ENCODE results near the gene FAM174C.

FAM174C gene

DNA sequence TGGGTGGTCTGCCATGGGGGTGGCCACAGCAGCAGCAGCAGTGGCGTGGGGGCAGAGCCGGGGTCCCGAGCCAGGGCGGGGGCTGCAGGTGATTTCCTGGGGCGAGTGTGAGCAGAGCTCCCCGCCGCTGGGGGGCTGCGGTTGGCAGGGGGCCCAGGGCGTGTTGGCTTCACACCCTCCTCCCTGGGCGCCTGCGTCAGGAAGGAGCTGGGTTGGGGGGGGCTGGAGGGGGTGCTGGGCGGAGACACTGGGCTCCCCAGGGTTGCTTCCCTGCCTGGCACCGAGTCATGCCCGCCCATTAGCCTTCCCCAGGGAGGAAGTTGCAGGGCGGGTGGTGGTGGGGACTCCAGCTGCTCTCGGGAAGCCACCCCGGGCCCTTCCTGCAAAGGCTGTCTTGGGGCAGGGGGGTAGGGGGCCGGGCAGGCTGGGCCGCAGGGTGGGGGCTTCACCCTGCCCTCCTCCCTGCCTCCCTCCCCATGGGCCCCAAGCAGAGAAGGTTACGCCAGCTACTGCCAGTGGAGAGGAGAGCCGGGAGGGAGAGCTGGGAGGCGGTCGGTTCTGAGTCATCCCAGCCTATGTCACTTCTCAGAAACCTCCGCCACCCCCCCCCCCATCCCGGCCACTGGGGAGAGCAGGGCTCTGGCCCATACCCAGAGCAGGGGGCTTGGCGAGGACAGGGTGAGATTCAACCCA is 22.4 kb upstream of the FAM174C start (continued):
- peak; percentile 80 for TF ChIP-seq KLF1 (tag by site-specific recombination; IDR thresholded peaks at IDR 0.05)
- peak; percentile 19; the same call in 1 of the 2 replicates for TF ChIP-seq ZBTB20 (tag by site-specific recombination; IDR thresholded peaks at IDR 0.05)
- TF ChIP-seq ZBTB21 (tag by site-specific recombination; IDR thresholded peaks at IDR 0.05) = peak; percentile 15; the same call in 1 of the 2 replicates
- TF ChIP-seq, protein P1, sequence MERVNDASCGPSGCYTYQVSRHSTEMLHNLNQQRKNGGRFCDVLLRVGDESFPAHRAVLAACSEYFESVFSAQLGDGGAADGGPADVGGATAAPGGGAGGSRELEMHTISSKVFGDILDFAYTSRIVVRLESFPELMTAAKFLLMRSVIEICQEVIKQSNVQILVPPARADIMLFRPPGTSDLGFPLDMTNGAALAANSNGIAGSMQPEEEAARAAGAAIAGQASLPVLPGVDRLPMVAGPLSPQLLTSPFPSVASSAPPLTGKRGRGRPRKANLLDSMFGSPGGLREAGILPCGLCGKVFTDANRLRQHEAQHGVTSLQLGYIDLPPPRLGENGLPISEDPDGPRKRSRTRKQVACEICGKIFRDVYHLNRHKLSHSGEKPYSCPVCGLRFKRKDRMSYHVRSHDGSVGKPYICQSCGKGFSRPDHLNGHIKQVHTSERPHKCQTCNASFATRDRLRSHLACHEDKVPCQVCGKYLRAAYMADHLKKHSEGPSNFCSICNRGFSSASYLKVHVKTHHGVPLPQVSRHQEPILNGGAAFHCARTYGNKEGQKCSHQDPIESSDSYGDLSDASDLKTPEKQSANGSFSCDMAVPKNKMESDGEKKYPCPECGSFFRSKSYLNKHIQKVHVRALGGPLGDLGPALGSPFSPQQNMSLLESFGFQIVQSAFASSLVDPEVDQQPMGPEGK (tag by site-specific recombination; IDR thresholded peaks at IDR 0.05) = peak; percentile 86
- no peak for TF ChIP-seq ZNF404 (tag by site-specific recombination; IDR thresholded peaks at IDR 0.05)
- TF ChIP-seq ZNF16 (tag by site-specific recombination; IDR thresholded peaks at IDR 0.05; ENCODE audit: low read depth) = no peak
- no peak for TF ChIP-seq ZBTB17 (tag by site-specific recombination; IDR thresholded peaks at IDR 0.05)
- TF ChIP-seq ZNF23 (tag by site-specific recombination; IDR thresholded peaks at IDR 0.05; ENCODE audit: borderline replicate concordance) = no peak
- TF ChIP-seq KLF8 (tag by site-specific recombination; IDR thresholded peaks at IDR 0.05) = peak; percentile 70
- no peak for TF ChIP-seq ZFP41 (tag by site-specific recombination; IDR thresholded peaks at IDR 0.05; ENCODE audit: borderline replicate concordance)
- TF ChIP-seq ZNF132 (tag by site-specific recombination; IDR thresholded peaks at IDR 0.05; ENCODE audit: borderline replicate concordance) = no peak
- TF ChIP-seq BCL11B (tag by site-specific recombination; IDR thresholded peaks at IDR 0.05; ENCODE audit: low read depth) = no peak
- TF ChIP-seq ZNF658 (tag by site-specific recombination; IDR thresholded peaks at IDR 0.05) = no peak
- TF ChIP-seq IKZF3 (tag by site-specific recombination; IDR thresholded peaks at IDR 0.05) = peak; percentile 73
- peak; percentile 39 for TF ChIP-seq ZNF660 (tag by site-specific recombination; IDR thresholded peaks at IDR 0.05)
- no peak for TF ChIP-seq ZNF248 (tag by site-specific recombination; IDR thresholded peaks at IDR 0.05)
- TF ChIP-seq, protein P2, sequence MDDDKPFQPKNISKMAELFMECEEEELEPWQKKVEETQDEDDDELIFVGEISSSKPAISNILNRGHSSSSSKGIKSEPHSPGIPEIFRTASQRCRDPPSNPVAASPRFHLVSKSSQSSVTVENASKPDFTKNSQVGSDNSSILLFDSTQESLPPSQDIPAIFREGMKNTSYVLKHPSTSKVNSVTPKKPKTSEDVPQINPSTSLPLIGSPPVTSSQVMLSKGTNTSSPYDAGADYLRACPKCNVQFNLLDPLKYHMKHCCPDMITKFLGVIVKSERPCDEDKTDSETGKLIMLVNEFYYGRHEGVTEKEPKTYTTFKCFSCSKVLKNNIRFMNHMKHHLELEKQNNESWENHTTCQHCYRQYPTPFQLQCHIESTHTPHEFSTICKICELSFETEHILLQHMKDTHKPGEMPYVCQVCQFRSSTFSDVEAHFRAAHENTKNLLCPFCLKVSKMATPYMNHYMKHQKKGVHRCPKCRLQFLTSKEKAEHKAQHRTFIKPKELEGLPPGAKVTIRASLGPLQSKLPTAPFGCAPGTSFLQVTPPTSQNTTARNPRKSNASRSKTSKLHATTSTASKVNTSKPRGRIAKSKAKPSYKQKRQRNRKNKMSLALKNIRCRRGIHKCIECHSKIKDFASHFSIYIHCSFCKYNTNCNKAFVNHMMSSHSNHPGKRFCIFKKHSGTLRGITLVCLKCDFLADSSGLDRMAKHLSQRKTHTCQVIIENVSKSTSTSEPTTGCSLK (tag by site-specific recombination; IDR thresholded peaks at IDR 0.05) = no peak
- TF ChIP-seq SETDB1 (IDR thresholded peaks at IDR 0.05; ENCODE audit: insufficient read length, low read length) = no peak
- TF ChIP-seq, protein P3, sequence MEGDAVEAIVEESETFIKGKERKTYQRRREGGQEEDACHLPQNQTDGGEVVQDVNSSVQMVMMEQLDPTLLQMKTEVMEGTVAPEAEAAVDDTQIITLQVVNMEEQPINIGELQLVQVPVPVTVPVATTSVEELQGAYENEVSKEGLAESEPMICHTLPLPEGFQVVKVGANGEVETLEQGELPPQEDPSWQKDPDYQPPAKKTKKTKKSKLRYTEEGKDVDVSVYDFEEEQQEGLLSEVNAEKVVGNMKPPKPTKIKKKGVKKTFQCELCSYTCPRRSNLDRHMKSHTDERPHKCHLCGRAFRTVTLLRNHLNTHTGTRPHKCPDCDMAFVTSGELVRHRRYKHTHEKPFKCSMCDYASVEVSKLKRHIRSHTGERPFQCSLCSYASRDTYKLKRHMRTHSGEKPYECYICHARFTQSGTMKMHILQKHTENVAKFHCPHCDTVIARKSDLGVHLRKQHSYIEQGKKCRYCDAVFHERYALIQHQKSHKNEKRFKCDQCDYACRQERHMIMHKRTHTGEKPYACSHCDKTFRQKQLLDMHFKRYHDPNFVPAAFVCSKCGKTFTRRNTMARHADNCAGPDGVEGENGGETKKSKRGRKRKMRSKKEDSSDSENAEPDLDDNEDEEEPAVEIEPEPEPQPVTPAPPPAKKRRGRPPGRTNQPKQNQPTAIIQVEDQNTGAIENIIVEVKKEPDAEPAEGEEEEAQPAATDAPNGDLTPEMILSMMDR (tag by site-specific recombination; IDR thresholded peaks at IDR 0.05) = peak; percentile 54; the same call in 1 of the 2 replicates
- TF ChIP-seq ZNF335 (tag by site-specific recombination; conservative IDR thresholded peaks at IDR 0.05) = 0 out of 2 replicates have a peak, but pooled peaks have one; percentile 16
- TF ChIP-seq ZNF701 (tag by site-specific recombination; IDR thresholded peaks at IDR 0.05) = no peak
- TF ChIP-seq ZNF76 (tag by site-specific recombination; IDR thresholded peaks at IDR 0.05; ENCODE audit: borderline replicate concordance, low read depth) = 0 out of 2 replicates have a peak, but pooled peaks have one; percentile 18
- TF ChIP-seq ZBTB8A (tag by site-specific recombination; IDR thresholded peaks at IDR 0.05) = peak; percentile 91
- no peak for TF ChIP-seq ZNF654 (tag by site-specific recombination; IDR thresholded peaks at IDR 0.05; ENCODE audit: low read depth)
- no peak for TF ChIP-seq ZNF768 (tag by site-specific recombination; IDR thresholded peaks at IDR 0.05)
- no peak for TF ChIP-seq FEZF1 (tag by site-specific recombination; IDR thresholded peaks at IDR 0.05)
- no peak for TF ChIP-seq ZNF585B (tag by site-specific recombination; IDR thresholded peaks at IDR 0.05)
- TF ChIP-seq, protein P4, sequence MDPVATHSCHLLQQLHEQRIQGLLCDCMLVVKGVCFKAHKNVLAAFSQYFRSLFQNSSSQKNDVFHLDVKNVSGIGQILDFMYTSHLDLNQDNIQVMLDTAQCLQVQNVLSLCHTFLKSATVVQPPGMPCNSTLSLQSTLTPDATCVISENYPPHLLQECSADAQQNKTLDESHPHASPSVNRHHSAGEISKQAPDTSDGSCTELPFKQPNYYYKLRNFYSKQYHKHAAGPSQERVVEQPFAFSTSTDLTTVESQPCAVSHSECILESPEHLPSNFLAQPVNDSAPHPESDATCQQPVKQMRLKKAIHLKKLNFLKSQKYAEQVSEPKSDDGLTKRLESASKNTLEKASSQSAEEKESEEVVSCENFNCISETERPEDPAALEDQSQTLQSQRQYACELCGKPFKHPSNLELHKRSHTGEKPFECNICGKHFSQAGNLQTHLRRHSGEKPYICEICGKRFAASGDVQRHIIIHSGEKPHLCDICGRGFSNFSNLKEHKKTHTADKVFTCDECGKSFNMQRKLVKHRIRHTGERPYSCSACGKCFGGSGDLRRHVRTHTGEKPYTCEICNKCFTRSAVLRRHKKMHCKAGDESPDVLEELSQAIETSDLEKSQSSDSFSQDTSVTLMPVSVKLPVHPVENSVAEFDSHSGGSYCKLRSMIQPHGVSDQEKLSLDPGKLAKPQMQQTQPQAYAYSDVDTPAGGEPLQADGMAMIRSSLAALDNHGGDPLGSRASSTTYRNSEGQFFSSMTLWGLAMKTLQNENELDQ (tag by site-specific recombination; IDR thresholded peaks at IDR 0.05; ENCODE audit: low read depth) = no peak
- TF ChIP-seq ZNF121 (tag by site-specific recombination; IDR thresholded peaks at IDR 0.05) = no peak
- TF ChIP-seq, protein P5, sequence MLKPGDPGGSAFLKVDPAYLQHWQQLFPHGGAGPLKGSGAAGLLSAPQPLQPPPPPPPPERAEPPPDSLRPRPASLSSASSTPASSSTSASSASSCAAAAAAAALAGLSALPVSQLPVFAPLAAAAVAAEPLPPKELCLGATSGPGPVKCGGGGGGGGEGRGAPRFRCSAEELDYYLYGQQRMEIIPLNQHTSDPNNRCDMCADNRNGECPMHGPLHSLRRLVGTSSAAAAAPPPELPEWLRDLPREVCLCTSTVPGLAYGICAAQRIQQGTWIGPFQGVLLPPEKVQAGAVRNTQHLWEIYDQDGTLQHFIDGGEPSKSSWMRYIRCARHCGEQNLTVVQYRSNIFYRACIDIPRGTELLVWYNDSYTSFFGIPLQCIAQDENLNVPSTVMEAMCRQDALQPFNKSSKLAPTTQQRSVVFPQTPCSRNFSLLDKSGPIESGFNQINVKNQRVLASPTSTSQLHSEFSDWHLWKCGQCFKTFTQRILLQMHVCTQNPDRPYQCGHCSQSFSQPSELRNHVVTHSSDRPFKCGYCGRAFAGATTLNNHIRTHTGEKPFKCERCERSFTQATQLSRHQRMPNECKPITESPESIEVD (tag by site-specific recombination; IDR thresholded peaks at IDR 0.05) = no peak
